Fibroblast of lung (primary cell): Measurements from ENCODE around the gene IGBP1.

ENCODE experiments used
- CTCF ChIP-seq, 2 donors: IDR thresholded peaks in 1 of 2; conservative IDR thresholded peaks in 1 of 2; 1 replicate in 1 of 2; 2 replicates in 1 of 2; pipeline ENCODE4 v1.5.1; 2011 to 2012; ENCODE audit warnings: low read length in 2 of 2, control low read depth in 1 of 2, inconsistent platforms in 1 of 2, low read depth in 1 of 2, mild to moderate bottlenecking in 1 of 2
- EZH2 ChIP-seq: IDR thresholded peaks from 2 replicates; pipeline ENCODE4 v1.5.1; 2012; ENCODE audit warnings: low read length, control low read depth, mild to moderate bottlenecking; ENCODE audit errors: missing control alignments

- TF ChIP-seq CTCF (conservative IDR thresholded peaks at IDR 0.05 in 1 of 2, IDR thresholded peaks at IDR 0.05 in 1 of 2; ENCODE audit: low read depth in 1 of 2, low read length in 2 of 2): no peak
- TF ChIP-seq EZH2: no peak
These were observed 43.5 kb upstream of the IGBP1 start for GRCh38 chrX:70089604-70090297.
